ENCODE results near the gene YKT6. TPM values are rescaled to one million over a fixed set of nuclear protein-coding genes. Genes with fewer than 3 reads are reported as not detected.

The YKT6 gene
- polyA plus RNA-seq, 1 donor (not counting 4 experiments of a cell fraction or from before 2014, with no cell fraction given) = 148 TPM

GRCh38 chr7:44220358-44221112, 19.8 kb downstream of the YKT6 start:
- TF ChIP-seq, protein P1, sequence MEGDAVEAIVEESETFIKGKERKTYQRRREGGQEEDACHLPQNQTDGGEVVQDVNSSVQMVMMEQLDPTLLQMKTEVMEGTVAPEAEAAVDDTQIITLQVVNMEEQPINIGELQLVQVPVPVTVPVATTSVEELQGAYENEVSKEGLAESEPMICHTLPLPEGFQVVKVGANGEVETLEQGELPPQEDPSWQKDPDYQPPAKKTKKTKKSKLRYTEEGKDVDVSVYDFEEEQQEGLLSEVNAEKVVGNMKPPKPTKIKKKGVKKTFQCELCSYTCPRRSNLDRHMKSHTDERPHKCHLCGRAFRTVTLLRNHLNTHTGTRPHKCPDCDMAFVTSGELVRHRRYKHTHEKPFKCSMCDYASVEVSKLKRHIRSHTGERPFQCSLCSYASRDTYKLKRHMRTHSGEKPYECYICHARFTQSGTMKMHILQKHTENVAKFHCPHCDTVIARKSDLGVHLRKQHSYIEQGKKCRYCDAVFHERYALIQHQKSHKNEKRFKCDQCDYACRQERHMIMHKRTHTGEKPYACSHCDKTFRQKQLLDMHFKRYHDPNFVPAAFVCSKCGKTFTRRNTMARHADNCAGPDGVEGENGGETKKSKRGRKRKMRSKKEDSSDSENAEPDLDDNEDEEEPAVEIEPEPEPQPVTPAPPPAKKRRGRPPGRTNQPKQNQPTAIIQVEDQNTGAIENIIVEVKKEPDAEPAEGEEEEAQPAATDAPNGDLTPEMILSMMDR (optimal IDR thresholded peaks at IDR 0.05 in 1 of 3, IDR thresholded peaks at IDR 0.05 in 1 of 3, conservative IDR thresholded peaks at IDR 0.05 in 1 of 3; ENCODE audit: extremely low read depth in 1 of 3, insufficient read depth in 2 of 3, low read length in 3 of 3) = no peak
- TF ChIP-seq EZH2 (IDR thresholded peaks at IDR 0.05; ENCODE audit: low read length) = no peak
- Histone ChIP-seq H3K79me2 (ENCODE audit: control insufficient read depth, insufficient read depth, low read length) (no peaks in the 10 kb centered on the region), H3K9me3 (ENCODE audit: control insufficient read depth, low read depth, low read length) (no peaks in the 10 kb centered on the region), H3K4me3 (ENCODE audit: control insufficient read depth in 2 of 3, extremely low read depth in 1 of 3, insufficient read depth in 2 of 3, low read depth in 1 of 3, low read length in 3 of 3) (no peak overlapping the region), H3K36me3 (ENCODE audit: control insufficient read depth in 2 of 2, extremely low read depth in 1 of 2, insufficient read depth in 2 of 2, low read length in 2 of 2) (no peaks in the 10 kb centered on the region), H3K4me1 (ENCODE audit: control insufficient read depth, extremely low read depth, insufficient read depth, low read length) (peaks cover 10% of the 10 kb centered on the region), H3K9ac (ENCODE audit: control insufficient read depth, extremely low read depth, insufficient read depth, low read length) (no peak overlapping the region), H3K9me1 (ENCODE audit: control insufficient read depth, extremely low read depth, insufficient read depth, low read length) (no peaks in the 10 kb centered on the region), H2AFZ (ENCODE audit: control insufficient read depth, low read length) (no peak overlapping the region), H4K20me1 (ENCODE audit: control insufficient read depth, extremely low read depth, insufficient read depth, low read length) (no peaks in the 10 kb centered on the region), H3K4me2 (ENCODE audit: control insufficient read depth, extremely low read depth, insufficient read depth, low read depth, low read length) (no peak overlapping the region), H3K27ac (ENCODE audit: control insufficient read depth, insufficient read depth, low read length) (no peak overlapping the region), H3K27me3 (ENCODE audit: control insufficient read depth, extremely low read depth, insufficient read depth, low read length) (no peaks in the 10 kb centered on the region)
- no peak for DNase-seq (ENCODE audit: low read depth, low spot score)
- dilution Hi-C loops (cut with MboI; ENCODE audit: extremely low pct_ligation_motif_present, low sequenced_read_pairs) = no loop called here
- no peak for FAIRE-seq

DNA sequence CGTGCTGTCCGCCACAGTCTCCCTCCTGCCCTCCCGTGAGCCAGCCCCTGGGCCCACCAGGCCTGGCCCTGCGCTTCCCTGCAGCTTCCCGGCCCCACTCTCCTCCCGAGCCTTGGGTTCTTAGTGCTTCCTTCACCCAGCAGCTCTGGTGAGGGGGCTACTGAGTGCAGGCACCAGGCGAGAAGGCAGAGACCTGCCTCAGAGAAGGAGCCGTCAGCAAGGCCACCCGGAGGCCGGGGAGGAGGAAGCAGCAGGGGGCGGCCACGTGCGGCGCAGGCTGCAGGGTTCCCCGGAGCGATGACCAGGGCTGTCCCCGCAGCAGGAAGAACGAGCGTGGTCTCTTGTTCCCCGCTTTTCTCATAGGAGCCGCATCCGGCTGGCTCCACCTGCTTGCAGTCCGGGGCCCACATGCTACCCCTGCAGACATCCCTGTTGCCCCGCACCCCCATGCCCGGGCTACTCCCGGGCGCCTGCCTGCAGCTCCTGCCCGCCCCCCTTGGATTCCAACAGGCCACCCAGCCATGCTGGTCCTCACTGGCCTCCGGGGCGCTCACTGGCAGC, 20.5 kb downstream of the YKT6 start:
- Histone ChIP-seq H3K36me3 (ENCODE audit: control insufficient read depth in 2 of 2, extremely low read depth in 1 of 2, insufficient read depth in 2 of 2, low read length in 2 of 2) (no peaks in the 10 kb centered on the region), H2AFZ (ENCODE audit: control insufficient read depth, low read length) (no peak overlapping the region), H3K9ac (ENCODE audit: control insufficient read depth, extremely low read depth, insufficient read depth, low read length) (no peak overlapping the region), H3K27me3 (ENCODE audit: control insufficient read depth, extremely low read depth, insufficient read depth, low read length) (no peaks in the 10 kb centered on the region), H3K4me2 (ENCODE audit: control insufficient read depth, extremely low read depth, insufficient read depth, low read depth, low read length) (no peak overlapping the region), H3K27ac (ENCODE audit: control insufficient read depth, insufficient read depth, low read length) (no peak overlapping the region), H3K4me1 (ENCODE audit: control insufficient read depth, extremely low read depth, insufficient read depth, low read length) (peaks cover 10% of the 10 kb centered on the region), H3K9me1 (ENCODE audit: control insufficient read depth, extremely low read depth, insufficient read depth, low read length) (no peaks in the 10 kb centered on the region), H3K79me2 (ENCODE audit: control insufficient read depth, insufficient read depth, low read length) (no peaks in the 10 kb centered on the region), H4K20me1 (ENCODE audit: control insufficient read depth, extremely low read depth, insufficient read depth, low read length) (no peaks in the 10 kb centered on the region), H3K9me3 (ENCODE audit: control insufficient read depth, low read depth, low read length) (no peaks in the 10 kb centered on the region), H3K4me3 (ENCODE audit: control insufficient read depth in 2 of 3, extremely low read depth in 1 of 3, insufficient read depth in 2 of 3, low read depth in 1 of 3, low read length in 3 of 3) (no peak overlapping the region)
- dilution Hi-C loops (cut with MboI; ENCODE audit: extremely low pct_ligation_motif_present, low sequenced_read_pairs) = no loop called here
- TF ChIP-seq, protein P1 (optimal IDR thresholded peaks at IDR 0.05 in 1 of 3, IDR thresholded peaks at IDR 0.05 in 1 of 3, conservative IDR thresholded peaks at IDR 0.05 in 1 of 3; ENCODE audit: extremely low read depth in 1 of 3, insufficient read depth in 2 of 3, low read length in 3 of 3) = no peak
- no peak for TF ChIP-seq EZH2 (IDR thresholded peaks at IDR 0.05; ENCODE audit: low read length)
- FAIRE-seq = no peak
- no peak for DNase-seq (ENCODE audit: low read depth, low spot score)

Measured in keratinocyte (primary cell).